Body of pancreas (tissue), 4 donors: ENCODE data around the gene SUSD4. TPM values are rescaled to one million over a fixed set of nuclear protein-coding genes. Genes with fewer than 3 reads are reported as not detected.

Experiments
- ATAC-seq: fragments of 150-250 bp; one replicate; pipeline ENCODE4 v1.9.1; 2016
- DNase-seq, 4 donors: peaks; one replicate each; pipeline ENCODE4 v3.0.0-alpha.2; 2019
- H3K27ac ChIP-seq, 4 donors: fragments of 200-600 bp; sonication (generic); 1 replicate in 3 of 4; 2 replicates in 1 of 4; pipeline versions ENCODE4 v1.5.1 to v1.6.1; 2016 to 2019; ENCODE audit warnings: mild to moderate bottlenecking in 1 of 4, mixed read lengths in 1 of 4, moderate library complexity in 1 of 4
- H3K27me3 ChIP-seq, 2 donors: fragments of 200-600 bp; sonication (generic); one replicate each; pipeline ENCODE4 v1.6.0; 2016; ENCODE audit warnings: mild to moderate bottlenecking in 1 of 2
- H3K36me3 ChIP-seq, 2 donors: fragments of 200-600 bp; sonication (generic); replicated peaks in 1 of 2; 2 replicates each; pipeline ENCODE4 v1.5.1; 2016; ENCODE audit warnings: low read depth in 2 of 2; ENCODE audit not compliant: insufficient read depth in 1 of 2
- H3K4me1 ChIP-seq: fragments of 200-600 bp; sonication (generic); one replicate; pipeline ENCODE4 v1.6.0; 2016
- H3K4me3 ChIP-seq, 2 donors: fragments of 200-600 bp; sonication (generic); 1 replicate in 1 of 2; 2 replicates in 1 of 2; pipeline ENCODE4 v1.5.1; 2016 to 2019
- H3K9me3 ChIP-seq, 3 donors: fragments of 200-600 bp; sonication (generic); 1 replicate in 2 of 3; 2 replicates in 1 of 3; pipeline ENCODE4 v1.5.1; 2016
- CTCF ChIP-seq, 7 experiments: fragments of 450-650 bp in 4 of 7; fragments of 200-600 bp in 3 of 7; sonication (generic) in 3 of 7; IDR thresholded peaks; one replicate each; pipeline ENCODE4 v1.5.1; 2016 to 2019; ENCODE audit warnings: antibody characterized with exemption in 7 of 7
- POLR2A ChIP-seq, 3 donors: fragments of 450-650 bp; IDR thresholded peaks; one replicate each; pipeline ENCODE4 v1.6.1; 2016; ENCODE audit warnings: antibody characterized with exemption in 3 of 3, mild to moderate bottlenecking in 2 of 3
- WGBS, 2 donors: methylation state at CpG; one replicate each; pipeline ENCODE4 v1.1.5; 2017; 5-methylcytosine and 5-hydroxymethylcytosine counted together
- intact Hi-C: fragments of 100-400 bp; cut with DNase I; formaldehyde crosslinking; loops from one replicate; pipeline ENCODE4 v1.15.1; 2023
- total RNA-seq, 2 donors: library from RNA; depleted of rRNA; stranded (reverse); fragments of >200 nt; gene quantifications; one replicate each; pipeline ENCODE4 v1.1.0, GENCODE V29; 2016

SUSD4 gene
- total RNA-seq, 2 donors from 2014 or later = 3.6 to 18.1 TPM

- WGBS, 2 donors = 79 to 85% methylated on average over 3 of the region's 3 CpGs
- H3K27me3 ChIP-seq = no peaks in the 10 kb centered on the region
- TF ChIP-seq CTCF (IDR thresholded peaks at IDR 0.05) (no peak), POLR2A (IDR thresholded peaks at IDR 0.05) (no peak)
- H3K4me1 ChIP-seq = peaks cover 19% of the 10 kb centered on the region
- no peak overlapping the region for H3K27ac ChIP-seq
- H3K4me3 ChIP-seq = no peak overlapping the region
- ATAC-seq (no peak), DNase-seq (no peak)
- H3K9me3 ChIP-seq = no peaks in the 10 kb centered on the region
- no peaks in the 10 kb centered on the region for H3K36me3 ChIP-seq
- intact Hi-C loops = no loop called here
These were observed 97.3 kb downstream of the SUSD4 start for GRCh38 chr1:223266632-223267172.

GRCh38 chr1:223264983-223265908 lies 98.7 kb downstream of the SUSD4 start:
- ATAC-seq = no peak
- H3K27me3 ChIP-seq = no peaks in the 10 kb centered on the region
- no peak overlapping the region for H3K27ac ChIP-seq
- H3K9me3 ChIP-seq = no peaks in the 10 kb centered on the region
- no peak for DNase-seq
- H3K4me1 ChIP-seq = peaks cover 9% of the 10 kb centered on the region
- H3K4me3 ChIP-seq = no peak overlapping the region
- intact Hi-C loops = no loop called here
- H3K36me3 ChIP-seq = no peaks in the 10 kb centered on the region
- TF ChIP-seq CTCF (IDR thresholded peaks at IDR 0.05) (no peak), POLR2A (IDR thresholded peaks at IDR 0.05) (no peak)
- WGBS, 2 donors = 82 to 86% methylated on average over 10 of the region's 10 CpGs

GRCh38 chr1:223264529-223264928 lies 99.4 kb downstream of the SUSD4 start:
- intact Hi-C loops = no loop called here
- 64 to 79% methylated on average over 8 of the region's 8 CpGs for WGBS, 2 donors
- Histone ChIP-seq H3K4me3 (no peak overlapping the region), H3K27me3 (no peaks in the 10 kb centered on the region), H3K27ac (no peak overlapping the region), H3K36me3 (no peaks in the 10 kb centered on the region), H3K9me3 (no peaks in the 10 kb centered on the region), H3K4me1 (peaks cover 9% of the 10 kb centered on the region)
- no peak for DNase-seq
- ATAC-seq = no peak
- no peak for TF ChIP-seq CTCF (IDR thresholded peaks at IDR 0.05)
- TF ChIP-seq POLR2A (IDR thresholded peaks at IDR 0.05) = no peak

- Histone ChIP-seq H3K27me3 (no peaks in the 10 kb centered on the region), H3K36me3 (no peaks in the 10 kb centered on the region)
- 78 to 84% methylated on average over 3 of the region's 3 CpGs for WGBS, 2 donors
These were observed 102.1 kb downstream of the SUSD4 start for GRCh38 chr1:223261914-223262313.

More at GRCh38 chr1:223261914-223262313, 102.1 kb downstream of the SUSD4 start:
- DNase-seq (no peak), ATAC-seq (no peak)
- intact Hi-C loops = no loop called here
- no peak overlapping the region for H3K4me3 ChIP-seq
- H3K4me1 ChIP-seq = no peaks in the 10 kb centered on the region
- no peak overlapping the region for H3K27ac ChIP-seq
- H3K9me3 ChIP-seq = no peaks in the 10 kb centered on the region
- no peak for TF ChIP-seq CTCF (IDR thresholded peaks at IDR 0.05)
- TF ChIP-seq POLR2A (IDR thresholded peaks at IDR 0.05) = no peak
